Muscle of back (tissue), 10 donors: ENCODE data around the gene KRT16. TPM values are rescaled to one million over a fixed set of nuclear protein-coding genes. Genes with fewer than 3 reads are reported as not detected.

Experiments
- polyA plus RNA-seq, 10 donors: library from polyadenylated mRNA; unstranded; fragments of 120-200 nt; gene quantifications; one replicate each; pipeline ENCODE4 v1.2.1, GENCODE V29; 2013; ENCODE audit not compliant: insufficient read length in 10 of 10

KRT16 gene
- polyA plus RNA-seq, 10 donors = 0.84 to 2.3 TPM; not detected in 8

Other genes with a start within 250 kb of the KRT16 start
- gene KRT33B, start 243.0 kb downstream of the KRT16 start, polyA plus RNA-seq = under 1 TPM in 6 of 10 donors, not detected in 4; 0.09 to 0.26 (median 0.18) TPM
- gene KRT34, start 230.5 kb downstream of the KRT16 start, polyA plus RNA-seq = under 1 TPM in 1 of 10 donors, not detected in 9; 0.12 TPM
- gene KRT31, start 215.2 kb downstream of the KRT16 start, polyA plus RNA-seq = 1 to 10 TPM; 3.3 to 6.5 (median 4.7) TPM
- not detected for gene KRT37, start 188.2 kb downstream of the KRT16 start, polyA plus RNA-seq
- gene KRT38, start 171.8 kb downstream of the KRT16 start, polyA plus RNA-seq = not detected
- under 1 TPM in 1 of 10 donors, not detected in 9; 0.11 TPM for gene KRT32, start 145.4 kb downstream of the KRT16 start, polyA plus RNA-seq
- not detected for gene KRT35, start 131.6 kb downstream of the KRT16 start, polyA plus RNA-seq
- gene KRT36, start 122.9 kb downstream of the KRT16 start, polyA plus RNA-seq = not detected
- 100 to 1,000 TPM in 1 of 10 donors, 10 to 100 TPM in 1, under 1 TPM in 4, not detected in 4; 0.31 to 228 (median 0.67) TPM for gene KRT13, start 107.2 kb downstream of the KRT16 start, polyA plus RNA-seq
- gene KRT15, start 93.9 kb downstream of the KRT16 start, polyA plus RNA-seq = 100 to 1,000 TPM in 1 of 10 donors, 10 to 100 TPM in 1, under 1 TPM in 3, not detected in 5; 0.10 to 122 (median 0.89) TPM
- 10 to 100 TPM in 2 of 10 donors, 1 to 10 TPM in 2, under 1 TPM in 5, not detected in 1; 0.50 to 68.0 (median 0.83) TPM for gene KRT19, start 84.5 kb downstream of the KRT16 start, polyA plus RNA-seq
- gene KRT9, start 40.7 kb downstream of the KRT16 start, polyA plus RNA-seq = under 1 TPM in 2 of 10 donors, not detected in 8; 0.08 to 0.19 TPM
- gene KRT14, start 25.9 kb downstream of the KRT16 start, polyA plus RNA-seq = 10 to 100 TPM in 2 of 10 donors, under 1 TPM in 5, not detected in 3; 0.26 to 72.1 (median 0.46) TPM
- 100 to 1,000 TPM in 2 of 10 donors, 1 to 10 TPM in 5, under 1 TPM in 3; 0.46 to 228 (median 1.6) TPM for gene KRT17, start 11.8 kb upstream of the KRT16 start, polyA plus RNA-seq
- gene EIF1, start 76.1 kb upstream of the KRT16 start, polyA plus RNA-seq = 100 to 1,000 TPM; 761 to 893 (median 828) TPM
- gene GAST, start 99.6 kb upstream of the KRT16 start, polyA plus RNA-seq = under 1 TPM in 1 of 10 donors, not detected in 9; 0.72 TPM
- under 1 TPM in 8 of 10 donors, not detected in 2; 0.04 to 0.32 (median 0.08) TPM for gene HAP1, start 121.9 kb upstream of the KRT16 start, polyA plus RNA-seq
- 10 to 100 TPM; 26.8 to 68.0 (median 32.1) TPM for gene JUP, start 173.9 kb upstream of the KRT16 start, polyA plus RNA-seq
- 10 to 100 TPM; 27.6 to 59.2 (median 40.2) TPM for gene P3H4, start 199.2 kb upstream of the KRT16 start, polyA plus RNA-seq
- 100 to 1,000 TPM; 104 to 191 (median 135) TPM for gene FKBP10, start 200.2 kb upstream of the KRT16 start, polyA plus RNA-seq
- gene NT5C3B, start 223.5 kb upstream of the KRT16 start, polyA plus RNA-seq = 10 to 100 TPM; 32.4 to 79.1 (median 45.9) TPM
- gene KLHL10, start 225.1 kb upstream of the KRT16 start, polyA plus RNA-seq = under 1 TPM in 4 of 10 donors, not detected in 6; 0.15 to 0.43 (median 0.18) TPM